Dedifferentiated amniotic fluid mesenchymal stem cell (primary cell): ENCODE data around the gene LRSAM1.

Experiments
- DNase-seq: peaks from one replicate; pipeline ENCODE4 v3.0.0-alpha.2; 2016; ENCODE audit errors: extremely low spot score

LRSAM1 gene

DNA sequence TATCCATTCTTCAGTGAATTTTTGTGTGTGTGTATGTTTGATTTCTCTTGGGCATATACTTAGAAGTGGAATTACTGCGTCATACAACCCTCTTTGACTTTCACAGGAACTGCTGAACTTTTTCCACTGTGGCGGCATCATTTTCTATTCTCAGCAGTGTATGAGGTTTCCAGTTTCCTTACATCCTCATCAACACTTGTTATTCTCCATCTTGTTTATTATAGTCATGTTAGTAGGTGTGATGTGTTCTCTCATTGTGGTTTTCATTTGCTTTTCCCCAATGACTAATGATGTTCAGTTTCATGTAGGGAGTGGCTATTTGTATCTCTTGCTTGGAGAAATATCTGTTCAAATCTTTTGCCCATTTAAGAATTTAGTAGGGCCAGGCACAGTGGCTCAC, 24.6 kb upstream of the LRSAM1 start:
- DNase-seq: no peak

DNA sequence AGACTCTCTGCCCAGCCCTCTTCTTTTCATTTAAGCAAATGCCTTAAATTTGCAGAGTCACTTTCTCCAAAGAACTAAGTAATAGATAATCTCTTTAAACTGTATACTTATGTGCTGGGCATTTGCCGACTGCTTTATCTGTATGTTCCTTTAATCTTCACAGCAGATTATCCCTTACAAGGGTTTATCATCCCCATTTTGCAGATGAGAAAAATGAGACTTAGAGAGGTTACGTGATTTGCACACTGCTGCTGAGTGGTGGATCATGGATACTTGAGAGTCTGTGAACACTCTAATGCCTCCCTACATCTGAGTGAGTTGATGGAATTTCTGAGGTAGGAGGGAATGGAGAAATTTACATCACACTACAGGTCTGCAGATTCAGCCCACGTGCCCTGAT, 23.0 kb upstream of the LRSAM1 start:
- no peak for DNase-seq

DNA sequence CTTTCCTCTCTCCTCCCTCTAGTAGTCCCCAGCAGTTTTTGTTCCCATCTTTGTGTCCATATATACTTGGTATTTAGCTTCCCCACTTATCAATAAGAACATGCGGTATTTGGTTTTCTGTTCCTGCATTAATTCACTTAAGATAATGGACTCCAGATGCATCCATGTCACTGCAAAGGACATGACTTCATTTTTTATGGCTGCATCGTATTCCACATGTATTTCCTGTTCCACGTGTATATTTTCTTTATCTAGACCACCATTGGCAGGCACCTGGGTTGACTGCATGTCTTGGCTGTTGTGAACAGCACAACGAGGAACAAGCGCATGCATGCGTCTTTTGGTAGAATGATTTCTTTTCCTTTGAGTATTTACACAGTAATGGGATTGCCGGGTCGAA, 20.9 kb upstream of the LRSAM1 start:
- no peak for DNase-seq

DNA sequence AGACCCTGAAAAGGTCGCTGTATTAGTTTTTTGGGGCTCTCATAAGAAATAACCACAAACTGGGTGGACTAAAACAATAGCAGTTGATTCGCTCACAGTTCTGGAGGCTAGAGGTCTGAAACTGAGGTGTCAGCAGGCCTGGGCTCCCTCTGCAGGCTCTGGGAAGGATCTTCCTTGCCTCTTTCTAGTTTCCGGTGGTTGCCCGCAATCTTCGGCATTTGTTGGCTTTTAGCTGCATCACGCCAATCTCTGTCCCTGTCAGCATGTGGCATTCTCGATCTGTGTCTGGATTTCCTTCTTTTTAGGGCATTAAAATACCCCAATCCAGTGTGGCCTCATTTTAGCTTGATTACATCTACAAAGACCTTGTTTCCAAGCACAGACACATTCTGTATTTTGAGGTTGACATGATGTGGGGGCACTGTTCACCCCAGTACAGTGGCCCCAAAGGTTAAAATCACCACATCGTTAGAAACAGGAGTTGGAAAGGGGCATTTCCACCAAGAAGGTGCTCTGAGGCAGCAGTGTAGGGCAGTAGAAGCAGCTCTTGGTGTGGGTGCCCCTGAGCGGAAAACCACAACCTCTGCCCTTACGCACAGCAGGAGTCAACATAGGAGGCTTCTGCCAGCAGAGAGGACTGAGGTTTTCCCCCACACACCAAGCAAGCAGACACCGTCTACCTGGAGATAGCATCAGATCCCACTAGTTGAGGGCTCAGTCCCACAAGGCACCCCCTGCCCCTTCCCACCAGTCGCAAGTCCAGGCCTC, 13.6 kb upstream of the LRSAM1 start:
- DNase-seq: no peak

DNA sequence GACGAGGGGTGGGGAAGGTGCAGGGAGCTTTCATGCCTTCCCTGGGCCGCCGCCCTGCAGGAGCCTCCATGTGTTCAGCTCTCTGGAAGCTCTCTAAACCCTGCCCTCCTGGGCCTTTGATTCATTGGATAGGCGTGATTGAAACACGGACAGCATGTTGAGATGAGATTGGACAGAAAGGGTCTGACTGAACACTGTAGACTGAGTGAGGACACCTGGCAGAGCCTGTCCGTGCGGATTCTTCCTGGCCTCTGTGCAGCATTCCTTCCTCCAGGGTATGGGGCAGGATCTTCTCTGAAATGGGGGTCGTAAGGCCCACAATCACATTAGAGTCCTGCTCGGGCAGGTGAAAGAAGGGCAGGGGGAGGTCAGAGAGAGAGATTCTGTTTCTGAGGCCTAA, 12.9 kb upstream of the LRSAM1 start:
- DNase-seq: no peak

DNA sequence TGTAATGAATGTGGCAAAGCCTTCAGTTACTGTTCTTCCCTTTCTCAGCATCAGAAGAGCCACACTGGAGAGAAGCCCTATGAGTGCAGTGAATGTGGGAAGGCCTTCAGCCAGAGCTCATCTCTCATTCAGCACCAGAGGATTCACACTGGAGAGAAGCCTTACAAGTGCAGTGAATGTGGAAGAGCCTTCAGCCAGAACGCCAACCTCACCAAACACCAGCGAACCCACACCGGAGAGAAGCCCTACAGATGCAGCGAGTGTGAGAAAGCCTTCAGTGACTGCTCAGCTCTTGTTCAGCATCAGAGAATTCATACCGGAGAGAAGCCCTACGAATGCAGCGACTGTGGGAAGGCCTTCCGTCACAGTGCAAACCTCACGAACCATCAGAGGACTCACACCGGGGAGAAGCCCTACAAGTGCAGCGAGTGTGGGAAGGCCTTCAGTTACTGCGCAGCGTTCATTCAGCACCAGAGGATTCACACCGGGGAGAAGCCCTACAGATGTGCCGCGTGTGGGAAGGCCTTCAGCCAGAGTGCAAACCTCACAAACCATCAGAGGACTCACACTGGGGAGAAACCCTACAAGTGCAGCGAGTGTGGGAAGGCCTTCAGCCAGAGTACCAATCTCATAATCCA, 6.9 kb upstream of the LRSAM1 start:
- DNase-seq: no peak

DNA sequence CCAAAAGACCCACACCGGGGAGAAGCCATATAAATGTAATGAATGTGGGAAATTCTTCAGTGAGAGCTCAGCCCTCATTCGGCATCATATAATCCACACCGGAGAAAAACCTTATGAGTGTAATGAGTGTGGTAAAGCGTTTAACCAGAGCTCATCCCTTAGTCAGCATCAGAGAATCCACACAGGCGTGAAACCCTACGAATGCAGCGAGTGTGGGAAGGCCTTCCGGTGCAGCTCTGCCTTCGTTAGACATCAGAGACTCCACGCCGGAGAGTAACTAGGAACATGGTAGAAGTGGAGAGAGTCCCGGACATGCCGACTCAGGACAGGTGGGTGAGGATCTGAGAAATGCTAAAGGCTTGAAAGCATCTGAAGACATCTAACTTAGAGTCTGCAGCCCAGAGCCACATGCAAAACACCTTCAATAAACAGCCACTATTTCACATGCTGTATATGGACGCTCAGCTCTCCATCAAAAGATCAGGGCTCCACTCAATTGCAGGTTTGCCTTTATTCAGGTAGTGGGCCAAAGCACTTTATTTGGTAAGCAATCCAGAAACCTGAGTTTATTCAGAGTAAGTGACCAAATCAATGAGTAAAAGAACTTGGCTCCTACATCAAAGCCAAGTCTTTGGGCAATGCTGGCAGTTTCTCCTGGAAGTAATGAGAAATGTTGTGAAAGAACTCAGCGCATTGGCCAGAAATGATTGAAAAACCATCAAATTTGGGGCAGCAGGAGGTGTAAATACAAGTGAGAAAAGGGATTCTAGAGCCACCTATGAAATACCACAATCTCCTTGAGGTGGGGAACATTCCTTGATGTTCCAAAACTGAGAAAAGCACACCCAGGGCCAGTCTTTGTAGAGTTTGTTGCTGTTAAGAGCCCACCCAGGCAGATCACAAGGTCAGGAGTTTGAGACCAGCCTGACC, 6.1 kb upstream of the LRSAM1 start:
- no peak for DNase-seq

DNA sequence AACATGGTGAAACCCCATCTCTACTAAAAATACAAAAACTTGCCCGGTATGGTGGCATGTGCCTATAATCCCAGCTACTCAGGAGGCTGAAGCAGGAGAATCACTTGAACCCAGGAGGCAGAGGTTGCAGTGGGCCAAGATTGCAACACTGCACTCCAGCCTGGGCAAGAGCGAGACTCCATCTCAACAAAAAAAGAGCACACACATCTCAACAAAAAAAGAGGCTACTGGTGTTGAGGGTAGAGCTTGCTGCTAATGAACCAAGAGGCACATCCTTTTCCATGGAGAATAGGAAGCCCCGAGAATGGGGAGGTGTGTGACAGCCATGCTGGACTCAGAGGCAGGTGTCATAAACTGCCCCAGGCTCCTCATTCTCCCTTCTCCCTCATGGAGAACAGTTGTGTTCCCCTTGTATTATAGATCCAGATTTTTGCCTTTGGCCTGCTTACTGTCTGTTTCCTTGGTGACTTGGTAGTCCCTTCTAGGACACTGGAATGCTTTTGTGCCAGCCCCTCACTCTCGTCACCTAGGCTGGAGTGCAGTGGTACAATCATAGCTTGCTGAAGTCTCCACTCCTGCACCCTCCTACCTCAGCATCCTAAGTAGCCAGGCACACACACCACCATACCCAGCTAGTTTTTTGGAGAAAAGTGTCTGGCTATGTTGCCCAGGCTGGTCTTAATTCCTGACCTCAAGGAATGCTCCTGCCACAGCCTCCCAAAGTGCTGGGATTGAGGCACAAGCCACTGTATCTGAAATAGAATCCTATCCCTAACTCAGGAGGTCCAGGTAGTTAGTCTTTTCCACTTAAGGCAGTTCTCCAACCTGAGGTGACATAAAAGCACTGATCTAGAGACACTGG, 5.2 kb upstream of the LRSAM1 start:
- no peak for DNase-seq

DNA sequence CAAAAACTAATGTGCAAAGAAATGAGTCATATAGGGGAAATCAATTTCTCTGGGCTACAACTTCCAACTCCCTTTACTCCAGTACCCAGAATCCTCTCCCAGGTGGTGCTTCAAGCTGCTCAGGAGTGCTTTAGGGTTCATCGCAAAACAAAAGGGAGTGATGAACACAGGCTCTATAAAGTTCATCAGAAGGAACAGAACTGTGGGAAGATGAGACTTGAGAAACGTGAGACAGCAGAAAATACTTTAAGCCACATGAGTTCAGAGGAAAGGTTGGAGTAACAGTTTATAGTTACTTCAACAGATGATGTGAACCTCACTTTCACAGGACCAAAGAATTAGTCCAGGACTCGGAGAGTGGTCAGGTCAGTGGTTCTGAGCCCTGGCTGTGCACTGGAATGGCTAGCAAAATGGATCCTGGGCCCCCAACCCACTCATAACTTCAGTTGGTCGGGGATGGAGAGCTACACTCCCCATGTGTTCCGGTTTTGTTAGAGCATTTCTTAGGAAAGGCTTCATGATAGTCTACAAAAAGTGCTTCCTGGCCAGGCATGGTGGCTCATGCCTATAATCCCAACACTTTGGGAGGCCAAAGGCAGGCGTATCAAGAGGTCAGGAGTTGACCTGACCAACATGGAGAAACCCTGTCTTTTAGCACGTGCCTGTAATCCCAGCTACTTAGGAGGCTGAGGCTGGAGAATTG, 4.4 kb upstream of the LRSAM1 start:
- no peak for DNase-seq

DNA sequence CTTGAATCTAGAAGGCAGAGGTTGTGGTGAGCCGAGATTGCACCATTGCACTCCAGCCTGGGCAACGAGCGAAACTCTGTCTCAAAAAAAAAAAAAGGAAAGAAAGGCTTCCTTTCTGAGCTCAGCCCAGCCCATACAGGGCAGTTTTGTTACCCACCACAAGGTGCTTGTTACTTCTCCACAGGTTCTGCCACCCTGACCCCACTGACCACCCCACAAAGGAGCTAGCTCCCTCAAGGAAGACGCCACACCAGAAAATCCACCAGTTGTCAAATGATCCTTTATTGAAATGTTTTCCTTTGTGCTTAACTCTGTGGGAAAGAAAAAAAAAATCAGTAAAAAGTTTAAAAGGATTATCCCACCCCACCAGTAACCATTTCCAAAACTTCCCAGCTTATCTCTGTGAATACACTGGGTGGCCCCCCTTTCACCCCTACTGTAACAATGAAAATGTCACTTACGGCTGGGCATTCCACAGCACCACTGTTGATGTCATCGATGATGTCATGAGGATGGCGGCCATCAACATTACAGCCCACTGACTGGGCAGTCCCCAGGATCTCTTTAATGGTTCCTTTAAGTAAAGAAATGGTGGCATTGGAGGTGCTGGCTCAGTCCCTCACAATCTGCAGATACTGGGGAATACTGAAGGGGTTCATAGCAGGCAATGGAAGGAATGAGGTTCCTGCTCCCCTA, 3.7 kb upstream of the LRSAM1 start:
- no peak for DNase-seq

DNA sequence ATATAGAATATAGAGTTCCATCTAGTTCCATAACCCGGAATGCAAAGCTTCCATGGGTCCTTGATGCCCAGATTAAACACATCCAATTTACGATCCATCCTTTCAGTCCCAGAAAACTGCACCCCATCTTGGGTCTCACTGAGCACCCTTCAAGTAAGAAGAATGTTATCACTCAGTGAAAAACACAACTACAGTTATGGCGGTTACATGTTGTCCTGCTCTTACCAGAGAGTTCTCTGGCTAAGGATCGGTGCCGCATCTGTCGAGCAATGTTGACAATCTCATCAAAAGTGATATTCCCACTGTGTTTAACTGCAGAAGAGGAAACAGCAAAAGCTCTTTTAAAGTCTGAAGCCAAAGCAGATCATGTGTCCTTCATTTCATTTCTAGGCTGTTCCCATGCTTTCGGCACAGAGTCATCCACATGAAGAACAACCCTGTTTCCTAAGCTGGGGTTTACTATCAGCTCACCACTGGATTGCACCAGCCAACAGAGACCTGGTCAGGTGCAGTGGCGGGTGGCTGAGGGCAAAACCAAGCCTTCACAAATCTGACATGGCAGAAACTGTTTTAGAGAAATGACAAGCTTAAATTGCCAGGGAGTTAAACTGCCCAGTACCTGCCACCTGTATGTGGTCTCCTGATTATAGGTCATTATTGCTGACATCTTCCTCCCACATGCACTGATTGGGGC, 3.1 kb upstream of the LRSAM1 start:
- DNase-seq: no peak

DNA sequence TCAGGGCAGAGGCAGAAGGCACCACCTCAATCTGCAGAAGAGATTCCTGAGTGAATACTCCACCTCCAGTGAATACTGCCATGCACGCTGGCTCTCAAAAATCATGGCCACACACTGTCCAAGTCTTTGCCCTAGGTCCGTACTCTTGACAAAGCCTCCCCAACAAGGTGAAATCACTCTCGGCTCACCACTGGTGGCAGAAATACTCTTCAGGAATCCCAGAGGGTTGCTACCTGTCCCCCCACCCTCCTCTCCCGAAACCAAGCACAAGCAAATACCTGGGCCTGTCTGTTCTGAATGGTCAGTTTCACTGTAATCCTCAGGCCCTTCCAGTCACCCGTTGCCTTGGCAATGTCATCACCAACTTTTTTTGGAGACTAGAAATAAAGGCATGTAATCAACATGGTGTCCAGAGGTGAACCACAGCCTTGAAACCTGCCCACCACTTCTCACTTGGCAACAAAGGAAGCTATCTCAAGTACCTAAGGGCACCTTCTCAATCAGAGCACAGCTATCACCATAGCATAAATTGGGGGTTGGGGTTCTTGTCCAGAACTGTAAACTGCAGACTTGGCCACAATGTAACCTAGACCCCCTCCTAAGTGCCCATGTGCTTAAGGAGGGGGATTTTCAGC, 1.9 kb upstream of the LRSAM1 start:
- DNase-seq: no peak

DNA sequence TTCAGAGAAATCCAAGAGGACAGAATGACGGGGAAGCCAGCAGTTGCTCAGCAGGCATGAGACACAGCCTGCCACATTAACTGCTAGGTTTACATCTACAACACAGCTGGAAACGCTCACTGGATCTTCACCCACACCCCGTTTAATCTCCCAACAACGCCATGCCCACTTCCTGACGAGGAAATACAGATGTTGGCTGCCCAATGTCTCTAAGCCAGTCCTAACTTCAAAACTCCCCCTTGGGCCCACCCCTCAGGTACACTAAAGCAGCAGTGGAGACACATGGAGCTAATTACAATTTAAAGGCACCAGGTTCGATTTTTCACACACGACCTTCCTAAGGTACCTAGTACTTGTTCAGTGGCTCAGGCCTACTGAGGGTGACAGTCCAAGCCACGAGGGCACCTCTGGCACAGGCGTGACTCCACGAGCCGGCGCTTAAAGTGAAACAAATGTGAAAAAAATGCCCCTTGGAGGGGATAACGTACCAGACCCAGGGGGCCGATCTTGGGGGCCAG, 1.0 kb upstream of the LRSAM1 start:
- peak; percentile 48 for DNase-seq

DNA sequence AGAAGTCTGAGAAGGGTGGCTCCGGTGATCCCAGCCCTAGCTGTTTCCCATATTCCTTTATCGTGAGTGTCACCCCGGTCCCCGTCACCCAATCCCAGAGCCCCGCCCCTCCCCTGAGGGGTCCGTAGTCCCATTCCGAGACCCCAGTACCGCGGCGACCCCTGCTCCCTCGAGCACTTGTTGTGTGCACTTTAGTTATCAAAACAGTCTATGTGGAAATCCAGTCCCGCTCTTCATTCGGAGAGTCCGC, 223 bp downstream of the LRSAM1 start:
- no peak for DNase-seq

DNA sequence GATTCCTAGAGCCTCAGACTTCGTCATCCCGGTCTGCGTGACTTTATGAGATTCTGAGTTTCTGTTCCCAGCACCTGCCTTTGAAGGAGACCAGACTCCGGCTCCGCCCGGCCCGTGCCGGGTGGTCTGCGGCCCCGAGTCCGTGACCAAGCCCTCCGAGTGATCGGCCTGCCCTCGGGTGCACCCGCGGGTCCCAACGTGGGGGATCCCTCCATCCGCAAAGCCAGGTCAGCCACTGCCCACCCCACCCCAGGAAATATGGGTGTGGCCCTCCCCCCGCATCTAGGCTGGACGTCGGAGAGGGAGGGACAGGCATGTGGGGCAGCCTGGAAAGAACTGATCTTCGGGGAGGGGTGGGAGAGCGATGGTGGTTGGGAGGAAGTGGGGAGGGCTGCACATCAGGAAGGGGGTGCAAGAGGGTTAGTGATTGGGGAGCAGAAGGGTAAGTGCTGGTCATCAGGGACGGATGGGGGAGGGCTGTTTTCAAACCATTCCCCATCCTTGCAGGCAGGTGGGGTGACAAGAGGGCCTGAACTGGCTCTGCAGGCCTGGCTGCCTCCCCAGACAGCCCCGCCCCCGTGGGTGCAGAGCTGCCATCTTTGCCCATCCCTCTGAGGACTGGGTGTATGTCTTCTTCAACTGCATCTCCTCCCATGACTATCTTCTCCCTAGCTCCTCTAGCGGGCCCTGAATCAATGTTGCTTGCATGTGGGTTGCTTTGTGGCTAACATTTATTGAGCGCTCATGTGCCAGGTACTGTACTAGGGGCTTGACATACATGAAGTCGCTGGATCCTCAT, 747 bp downstream of the LRSAM1 start:
- peak; percentile 43 for DNase-seq

DNA sequence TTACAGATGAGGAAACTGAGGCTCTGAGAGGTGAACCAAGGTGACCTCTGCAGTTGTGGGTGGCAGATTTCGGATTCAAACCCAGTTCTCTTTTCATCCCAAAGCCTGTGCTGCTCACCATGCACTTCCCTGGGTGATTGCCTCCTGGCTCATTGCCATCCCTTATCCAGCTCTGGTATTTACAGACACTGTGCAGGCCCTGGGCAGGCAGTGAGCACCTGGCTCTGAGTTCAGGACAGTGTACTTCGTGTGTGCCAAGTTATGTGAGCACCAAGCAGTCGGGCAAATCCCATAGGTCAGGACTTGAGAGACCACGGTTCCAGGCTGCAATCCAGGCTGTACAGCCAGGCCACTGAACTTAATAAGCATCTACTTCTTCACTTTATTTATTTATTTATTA, 1.4 kb downstream of the LRSAM1 start:
- no peak for DNase-seq

DNA sequence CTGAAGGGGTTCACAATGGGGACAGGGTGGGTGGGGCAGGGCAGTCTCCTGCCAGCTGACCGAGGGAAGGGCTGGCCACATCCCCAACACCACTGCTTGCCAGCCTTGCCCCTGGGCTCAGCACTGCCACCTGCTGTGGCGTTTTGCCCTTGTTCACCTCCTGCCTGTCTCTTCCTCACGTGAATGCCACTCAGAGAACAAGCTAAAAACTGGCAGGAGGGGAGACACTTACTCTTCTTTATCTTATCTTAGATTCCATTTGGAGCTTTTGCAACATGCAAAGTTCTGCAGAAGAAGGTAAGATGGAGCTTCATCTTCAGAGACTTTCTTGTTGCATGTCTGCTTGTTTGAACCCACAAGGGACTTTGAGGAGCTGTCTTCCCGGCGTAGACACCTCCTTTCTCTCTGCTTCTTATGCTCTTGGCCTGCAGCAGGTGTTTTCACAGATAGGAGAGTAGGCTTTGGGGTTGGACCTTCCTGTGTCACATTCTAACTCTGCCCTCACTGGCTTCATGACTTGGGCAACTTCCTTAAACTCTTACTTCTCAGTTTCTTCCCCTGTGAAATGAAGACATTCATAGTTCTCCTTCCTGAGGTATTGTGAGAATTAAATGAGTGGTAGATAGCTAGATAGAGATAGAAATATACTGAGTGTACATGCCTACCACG, 4.1 kb downstream of the LRSAM1 start:
- DNase-seq: no peak
